Measurements from ENCODE around the gene INCA1. TPM values are rescaled to one million over a fixed set of nuclear protein-coding genes. Genes with fewer than 3 reads are reported as not detected.

Gene INCA1
- total RNA-seq, 1 donor from 2014 or later: 0.34 TPM

DNA sequence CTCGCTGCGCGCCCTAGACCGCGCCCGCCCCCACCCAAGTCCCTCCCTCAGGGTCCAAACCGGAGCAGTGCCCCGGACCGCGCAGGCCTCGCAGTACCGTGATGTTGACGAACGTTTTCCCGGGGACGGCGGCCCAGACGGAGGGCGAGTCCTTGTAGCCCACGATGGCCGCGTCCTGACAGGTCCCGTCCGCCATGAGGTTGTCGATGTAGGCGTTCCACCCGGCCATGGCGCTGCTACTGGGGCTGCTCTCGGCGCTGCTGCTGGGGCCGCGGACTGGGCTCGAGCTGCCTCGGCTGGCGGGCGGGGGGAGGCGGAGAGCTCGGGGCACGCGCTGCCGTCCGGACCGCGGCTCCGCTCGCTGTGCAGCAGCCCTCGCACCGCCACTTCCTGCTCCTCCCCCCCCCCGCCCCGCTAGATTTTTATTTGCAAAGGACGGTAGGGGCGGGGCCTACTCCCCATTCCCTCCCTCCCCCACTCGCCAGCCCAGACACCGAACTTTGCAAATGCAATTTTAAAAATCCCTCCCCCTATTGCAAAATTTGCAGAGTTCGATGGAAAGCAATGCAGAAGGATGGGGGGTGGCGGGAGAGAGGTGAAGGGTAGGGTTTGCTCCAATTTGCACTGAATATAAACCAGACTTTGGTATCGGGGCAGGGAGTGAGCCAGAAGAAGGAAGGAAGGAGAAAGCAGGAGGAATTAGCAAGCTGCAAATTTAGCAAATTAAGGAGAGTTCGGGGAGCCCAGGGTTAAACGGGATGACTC is 49.0 kb downstream of the INCA1 start, which contains the start of gene PFN1:
Gene PFN1 (minus strand): TSS at position 365 of the 765 bp plus-strand sequence. CDS start 136 bp downstream, at position 229.
- Mint-ChIP-seq H3K27me3 (ENCODE audit: insufficient read depth) (peaks cover 2% of the 10 kb centered on the region), H3K36me3 (ENCODE audit: low read depth) (peaks cover 35% of the 10 kb centered on the region)

DNA sequence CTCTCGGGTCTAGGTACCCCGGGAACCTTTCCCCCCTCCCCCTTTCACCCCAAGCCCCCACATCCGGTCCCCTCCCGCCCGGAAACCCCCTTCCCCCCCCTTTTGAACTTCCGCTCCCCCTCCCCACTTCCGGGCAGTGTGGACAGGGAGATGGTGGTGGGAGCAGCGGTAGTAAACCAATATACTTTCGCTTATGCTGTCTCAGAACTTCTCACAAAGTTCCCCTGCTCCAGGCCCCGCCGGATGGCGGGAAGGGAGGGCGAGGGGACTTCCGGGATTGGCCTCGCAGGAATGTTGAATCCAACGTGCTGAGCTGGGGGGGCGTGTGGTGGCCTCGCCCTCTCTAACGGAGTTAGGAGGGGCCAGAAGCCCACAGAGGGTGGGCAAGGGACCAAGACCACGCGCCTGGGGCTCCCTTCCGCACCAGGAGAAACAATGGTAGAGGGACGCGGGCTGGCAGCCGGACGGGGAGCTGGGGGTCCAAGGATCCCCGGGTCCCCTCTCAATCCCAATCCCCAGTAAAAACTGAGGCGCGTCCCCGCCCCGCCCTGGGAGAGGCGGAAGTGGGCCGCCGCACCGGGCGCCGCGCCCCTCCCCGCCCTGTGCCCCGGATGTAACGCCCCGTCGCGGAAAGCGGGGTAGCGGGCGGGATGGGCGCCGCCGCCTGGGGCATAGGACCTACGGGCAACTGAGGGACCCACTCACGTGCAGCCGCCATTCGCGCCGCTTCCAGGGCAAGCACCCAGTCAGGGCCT is 49.7 kb downstream of the INCA1 start:
- peaks cover 42% of the 10 kb centered on the region for H3K36me3 Mint-ChIP-seq (ENCODE audit: low read depth)
- H3K9me3 Mint-ChIP-seq: no peaks in the 10 kb centered on the region
- H3K27ac Mint-ChIP-seq: peak overlapping the region; percentile 94
- H3K4me1 Mint-ChIP-seq (ENCODE audit: low read depth): peaks cover 59% of the 10 kb centered on the region
- peaks cover 2% of the 10 kb centered on the region for H3K27me3 Mint-ChIP-seq (ENCODE audit: insufficient read depth)
- intact Hi-C loops (cut with micrococcal nuclease): loop anchor here (1.0 to 5.0 kb wide), 8 partner anchors 7 to 805 kb away; partner anchors contain the start of genes ARRB2, CYB5D2, INCA1 and KIF1C
- peak; percentile 74 for DNase-seq (ENCODE audit: low spot score)
- peak overlapping the region; percentile 100 for H3K4me3 Mint-ChIP-seq

More for the DNA sequence above, 49.0 kb downstream of the INCA1 start, which contains the start of gene PFN1:
- Mint-ChIP-seq H3K27ac (peak within 1 kb of the TSS; percentile 100), H3K4me1 (ENCODE audit: low read depth) (peaks cover 52% of the 10 kb centered on the region), H3K4me3 (peak within 1 kb of the TSS; percentile 100), H3K9me3 (no peaks in the 10 kb centered on the region)
- peak; percentile 82 for DNase-seq (ENCODE audit: low spot score)
- intact Hi-C loops (cut with micrococcal nuclease): loop anchor here (1.0 to 5.0 kb wide), 8 partner anchors 8 to 806 kb away; partner anchors contain the start of genes ARRB2, CYB5D2, INCA1 and KIF1C

DNA sequence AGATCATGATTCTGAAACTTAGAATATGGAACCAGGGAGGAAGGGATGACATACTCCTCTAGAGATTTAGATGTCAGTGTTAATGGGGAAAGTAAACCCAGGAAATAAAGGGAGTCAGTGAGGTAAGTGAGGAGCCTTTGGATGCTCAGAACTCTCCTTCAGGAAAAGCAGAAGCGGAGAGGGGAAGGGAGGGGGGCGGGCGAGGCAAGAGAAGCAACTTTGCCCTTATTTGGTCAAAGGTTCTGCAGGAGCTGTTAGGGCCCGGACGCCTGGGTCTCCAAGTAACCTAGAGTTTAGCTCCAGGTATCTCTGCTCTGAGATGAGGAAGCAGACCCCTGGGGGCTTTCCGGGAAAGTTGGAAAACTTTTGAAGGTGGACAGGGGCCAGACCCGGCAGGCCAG is 50.3 kb downstream of the INCA1 start:
- peaks cover 65% of the 10 kb centered on the region for H3K4me1 Mint-ChIP-seq (ENCODE audit: low read depth)
- H3K36me3 Mint-ChIP-seq (ENCODE audit: low read depth): peaks cover 48% of the 10 kb centered on the region
- H3K9me3 Mint-ChIP-seq: no peaks in the 10 kb centered on the region
- intact Hi-C loops (cut with micrococcal nuclease): loop anchor here (5.0 kb wide), 2 partner anchors 115 to 470 kb away; partner anchors contain the start of genes MINK1 and NUP88
- H3K4me3 Mint-ChIP-seq: peak overlapping the region; percentile 100
- H3K27me3 Mint-ChIP-seq (ENCODE audit: insufficient read depth): peaks cover 2% of the 10 kb centered on the region
- H3K27ac Mint-ChIP-seq: peak overlapping the region; percentile 94
- DNase-seq (ENCODE audit: low spot score): no peak

DNA sequence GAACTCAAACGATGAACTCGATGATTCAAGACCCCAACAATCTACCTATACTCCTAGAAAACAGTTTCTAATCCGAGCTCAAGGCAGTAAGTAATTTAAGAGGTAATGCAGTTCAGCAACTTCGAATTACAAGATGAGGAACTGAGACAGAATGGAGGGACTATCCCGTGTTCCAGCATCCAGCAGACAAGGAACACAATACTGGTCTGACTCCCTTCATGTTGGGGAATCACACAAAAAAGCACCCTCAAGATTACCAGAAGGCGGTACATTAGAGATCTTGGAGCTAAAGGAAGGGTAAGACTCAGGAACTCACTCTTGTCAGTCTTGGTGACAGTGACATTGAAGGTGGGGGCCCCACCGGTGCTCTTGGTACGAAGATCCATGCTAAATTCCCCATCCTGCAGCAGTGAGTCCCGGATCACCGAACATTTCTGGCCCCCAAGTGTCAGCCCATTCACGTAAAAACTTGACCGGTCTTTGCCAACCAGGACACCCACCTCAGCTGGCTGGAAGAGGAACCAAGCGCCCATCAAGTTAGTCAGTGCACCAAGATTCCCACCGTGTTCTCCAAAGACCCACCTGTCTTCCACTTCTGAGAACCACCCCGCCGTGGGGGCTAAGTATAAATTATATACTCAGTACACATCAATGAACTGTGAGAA is 50.9 kb downstream of the INCA1 start:
- no peaks in the 10 kb centered on the region for H3K9me3 Mint-ChIP-seq
- intact Hi-C loops (cut with micrococcal nuclease): loop anchor here (5.0 kb wide), 2 partner anchors 114 to 471 kb away; partner anchors contain the start of genes MINK1 and NUP88
- H3K36me3 Mint-ChIP-seq (ENCODE audit: low read depth): peaks cover 53% of the 10 kb centered on the region
- peaks cover 2% of the 10 kb centered on the region for H3K27me3 Mint-ChIP-seq (ENCODE audit: insufficient read depth)
- DNase-seq (ENCODE audit: low spot score): no peak
- H3K4me1 Mint-ChIP-seq (ENCODE audit: low read depth): peaks cover 70% of the 10 kb centered on the region
- peak overlapping the region; percentile 100 for H3K4me3 Mint-ChIP-seq
- H3K27ac Mint-ChIP-seq: peak overlapping the region; percentile 94

DNA sequence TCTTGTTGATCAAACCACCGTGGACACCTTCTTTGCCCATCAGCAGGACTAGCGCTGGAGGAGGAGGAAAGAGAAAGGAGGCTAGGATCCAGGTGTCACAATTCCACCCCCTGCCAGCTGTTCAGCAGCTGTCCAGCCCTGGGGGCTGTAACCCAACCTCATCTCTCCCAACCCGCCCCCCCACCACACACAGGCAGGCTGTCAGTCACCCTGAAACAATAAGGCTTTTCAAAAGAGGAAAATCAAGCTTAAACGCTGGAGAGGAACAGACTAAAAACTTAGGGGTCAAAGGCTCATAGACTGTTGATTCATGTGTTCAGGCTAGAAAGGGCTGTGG is 51.4 kb downstream of the INCA1 start:
- H3K9me3 Mint-ChIP-seq: no peaks in the 10 kb centered on the region
- no peak for DNase-seq (ENCODE audit: low spot score)
- intact Hi-C loops (cut with micrococcal nuclease): loop anchor here (5.0 kb wide), 2 partner anchors 114 to 471 kb away; partner anchors contain the start of genes MINK1 and NUP88
- H3K4me3 Mint-ChIP-seq: peak overlapping the region; percentile 100
- peaks cover 56% of the 10 kb centered on the region for H3K36me3 Mint-ChIP-seq (ENCODE audit: low read depth)
- peaks cover 2% of the 10 kb centered on the region for H3K27me3 Mint-ChIP-seq (ENCODE audit: insufficient read depth)
- H3K27ac Mint-ChIP-seq: peak overlapping the region; percentile 94
- H3K4me1 Mint-ChIP-seq (ENCODE audit: low read depth): peaks cover 70% of the 10 kb centered on the region

DNA sequence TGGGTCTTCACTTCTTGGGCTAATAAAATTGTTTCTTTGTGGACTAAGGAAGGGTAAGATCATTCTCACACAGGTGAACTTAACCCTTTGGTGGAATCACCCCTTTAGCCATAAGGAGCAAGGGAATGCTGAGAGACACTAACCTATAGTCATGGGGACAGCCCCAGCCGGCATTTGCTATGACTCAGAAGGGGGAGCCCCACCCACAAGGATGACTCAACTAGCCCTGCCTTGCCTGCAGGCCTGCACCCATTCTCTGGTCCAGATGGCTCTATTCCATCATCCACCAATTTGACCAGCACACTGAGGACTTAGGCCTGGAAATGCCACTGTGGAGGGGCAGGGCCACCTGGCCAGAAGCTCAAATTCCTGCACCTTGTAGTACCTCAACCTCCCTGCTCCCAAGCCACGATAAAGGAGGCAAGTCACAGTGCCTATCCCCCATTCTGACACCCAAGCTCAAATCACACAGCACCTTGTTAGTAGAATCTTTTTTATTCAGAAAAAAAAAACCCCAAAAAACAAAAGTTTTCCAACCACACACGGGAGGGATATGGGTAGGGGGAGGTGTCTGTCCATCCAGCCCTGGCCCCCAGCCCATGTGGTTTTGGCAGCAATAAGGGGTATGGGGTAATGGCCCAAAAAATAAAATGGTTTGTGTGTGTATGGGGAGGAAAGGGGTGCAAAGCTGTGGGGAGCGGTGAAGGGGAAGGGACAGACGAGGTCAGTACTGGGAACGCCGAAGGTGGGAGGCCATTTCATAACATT is 52.0 kb downstream of the INCA1 start:
- peak overlapping the region; percentile 94 for H3K27ac Mint-ChIP-seq
- intact Hi-C loops (cut with micrococcal nuclease): loop anchor here (5.0 kb wide), 2 partner anchors 113 to 472 kb away; partner anchors contain the start of genes MINK1 and NUP88
- H3K27me3 Mint-ChIP-seq (ENCODE audit: insufficient read depth): peaks cover 2% of the 10 kb centered on the region
- no peaks in the 10 kb centered on the region for H3K9me3 Mint-ChIP-seq
- H3K36me3 Mint-ChIP-seq (ENCODE audit: low read depth): peaks cover 58% of the 10 kb centered on the region
- DNase-seq (ENCODE audit: low spot score): peak; percentile 79
- peaks cover 66% of the 10 kb centered on the region for H3K4me1 Mint-ChIP-seq (ENCODE audit: low read depth)
- H3K4me3 Mint-ChIP-seq: peak overlapping the region; percentile 100

DNA sequence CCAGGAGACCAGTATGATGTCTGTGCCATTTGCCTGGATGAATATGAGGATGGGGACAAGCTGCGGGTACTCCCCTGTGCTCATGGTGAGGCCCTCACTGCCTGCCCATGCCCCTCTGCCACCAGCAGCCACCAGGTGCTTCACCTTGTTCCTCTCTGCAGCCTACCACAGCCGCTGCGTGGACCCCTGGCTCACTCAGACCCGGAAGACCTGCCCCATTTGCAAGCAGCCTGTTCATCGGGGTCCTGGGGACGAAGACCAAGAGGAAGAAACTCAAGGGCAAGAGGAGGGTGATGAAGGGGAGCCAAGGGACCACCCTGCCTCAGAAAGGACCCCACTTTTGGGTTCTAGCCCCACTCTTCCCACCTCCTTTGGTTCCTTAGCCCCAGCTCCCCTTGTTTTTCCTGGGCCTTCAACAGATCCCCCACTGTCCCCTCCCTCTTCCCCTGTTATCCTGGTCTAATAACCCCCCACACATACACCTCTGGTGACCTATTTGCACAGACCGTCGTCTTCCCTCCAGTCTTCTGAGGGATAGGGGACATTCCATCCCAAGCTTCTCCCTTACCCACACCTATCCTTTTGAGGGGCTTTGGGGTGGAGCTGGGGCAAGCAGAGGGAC is 52.7 kb downstream of the INCA1 start:
- no peak for DNase-seq (ENCODE audit: low spot score)
- Mint-ChIP-seq H3K4me3 (peak overlapping the region; percentile 100), H3K4me1 (ENCODE audit: low read depth) (peaks cover 63% of the 10 kb centered on the region), H3K9me3 (no peaks in the 10 kb centered on the region), H3K27ac (peak overlapping the region; percentile 94), H3K27me3 (ENCODE audit: insufficient read depth) (peaks cover 2% of the 10 kb centered on the region), H3K36me3 (ENCODE audit: low read depth) (peaks cover 61% of the 10 kb centered on the region)
- intact Hi-C loops (cut with micrococcal nuclease): loop anchor here (5.0 kb wide), 3 partner anchors 112 to 577 kb away; partner anchors contain the start of genes MINK1, NUP88 and UBE2G1

DNA sequence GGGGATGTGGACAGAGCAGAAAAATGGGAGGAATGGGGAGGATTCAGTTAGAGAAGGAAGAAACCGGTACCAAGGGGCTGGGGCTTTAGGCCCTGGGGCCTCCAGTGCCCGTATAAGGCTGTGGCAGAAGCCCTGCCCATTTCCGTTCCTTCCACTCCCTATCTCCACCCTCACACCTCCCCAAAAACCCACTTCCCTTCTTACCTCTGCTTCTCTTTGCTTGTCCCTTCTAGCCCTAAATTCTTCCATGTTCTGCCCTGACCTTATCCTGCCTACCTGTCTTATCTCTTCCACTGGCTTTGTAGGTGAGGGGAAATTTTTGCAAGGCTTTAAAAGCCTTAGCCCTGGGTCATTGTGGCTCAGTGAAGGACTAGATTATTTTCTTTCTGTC is 53.2 kb downstream of the INCA1 start:
- Mint-ChIP-seq H3K27ac (peak overlapping the region; percentile 94), H3K36me3 (ENCODE audit: low read depth) (peaks cover 62% of the 10 kb centered on the region), H3K27me3 (ENCODE audit: insufficient read depth) (peaks cover 2% of the 10 kb centered on the region), H3K9me3 (no peaks in the 10 kb centered on the region), H3K4me3 (peak overlapping the region; percentile 100), H3K4me1 (ENCODE audit: low read depth) (peaks cover 64% of the 10 kb centered on the region)
- intact Hi-C loops (cut with micrococcal nuclease): loop anchor here (5.0 kb wide), 1 partner anchor 577 kb away; the partner anchor contains the start of gene UBE2G1
- DNase-seq (ENCODE audit: low spot score): peak; percentile 66

DNA sequence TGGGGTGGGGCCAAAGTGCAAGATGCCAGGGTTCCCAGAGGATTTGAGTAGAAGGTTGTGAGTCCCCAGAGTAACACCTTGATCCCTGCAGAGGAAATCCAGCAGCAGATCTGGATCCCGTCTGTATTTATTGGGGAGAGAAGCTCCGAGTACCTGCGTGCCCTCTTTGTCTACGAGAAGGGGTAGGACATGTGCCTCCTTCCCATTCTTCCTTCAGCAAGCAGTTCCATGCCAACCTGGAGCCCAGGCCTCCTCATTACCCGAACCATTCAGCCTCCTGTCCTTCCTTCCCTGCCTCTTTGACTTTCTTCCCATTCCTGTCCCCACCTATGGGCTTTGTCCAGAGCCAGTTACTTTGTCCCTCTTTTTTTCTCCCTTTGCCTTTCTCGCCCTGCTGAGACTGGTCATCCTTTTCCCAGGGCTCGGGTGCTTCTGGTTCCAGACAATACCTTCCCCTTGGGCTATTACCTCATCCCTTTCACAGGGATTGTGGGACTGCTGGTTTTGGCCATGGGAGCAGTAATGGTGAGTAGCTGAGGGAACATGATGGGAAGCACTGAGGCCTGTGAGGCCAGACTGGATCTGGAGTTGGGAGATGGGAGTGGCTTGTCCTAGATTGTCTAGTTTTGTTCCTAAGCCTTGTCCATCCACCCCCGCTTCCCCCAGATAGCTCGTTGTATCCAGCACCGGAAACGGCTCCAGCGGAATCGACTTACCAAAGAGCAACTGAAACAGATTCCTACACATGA is 54.4 kb downstream of the INCA1 start:
- no peaks in the 10 kb centered on the region for H3K9me3 Mint-ChIP-seq
- peak overlapping the region; percentile 53 for H3K27ac Mint-ChIP-seq
- no peak for DNase-seq (ENCODE audit: low spot score)
- H3K4me1 Mint-ChIP-seq (ENCODE audit: low read depth): peaks cover 70% of the 10 kb centered on the region
- peaks cover 69% of the 10 kb centered on the region for H3K36me3 Mint-ChIP-seq (ENCODE audit: low read depth)
- peaks cover 2% of the 10 kb centered on the region for H3K27me3 Mint-ChIP-seq (ENCODE audit: insufficient read depth)
- H3K4me3 Mint-ChIP-seq: peak overlapping the region; percentile 100
- intact Hi-C loops (cut with micrococcal nuclease): loop anchor here (5.0 kb wide), 1 partner anchor 576 kb away; the partner anchor contains the start of gene UBE2G1

DNA sequence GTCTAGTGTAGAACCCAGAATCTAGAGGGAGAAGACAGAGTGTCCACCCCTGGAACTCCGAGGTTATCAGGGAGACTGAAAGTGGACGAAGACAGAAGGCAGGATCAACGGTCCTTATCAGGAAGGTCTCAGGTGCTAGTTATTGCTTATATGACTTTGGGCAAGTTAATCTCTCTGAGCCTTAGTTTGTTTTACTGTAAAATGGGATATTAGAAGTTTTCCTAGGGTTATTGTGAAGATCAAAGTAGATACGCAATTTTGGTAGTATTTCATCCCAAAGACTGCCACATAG is 56.1 kb downstream of the INCA1 start:
- Mint-ChIP-seq H3K4me3 (peak overlapping the region; percentile 100), H3K27ac (peak overlapping the region; percentile 94), H3K9me3 (no peaks in the 10 kb centered on the region), H3K27me3 (ENCODE audit: insufficient read depth) (no peaks in the 10 kb centered on the region), H3K36me3 (ENCODE audit: low read depth) (peaks cover 63% of the 10 kb centered on the region), H3K4me1 (ENCODE audit: low read depth) (peaks cover 63% of the 10 kb centered on the region)
- intact Hi-C loops (cut with micrococcal nuclease): loop anchor here (2.0 to 5.0 kb wide), 3 partner anchors 56 to 574 kb away; partner anchors contain the start of genes INCA1, KIF1C, MED11 and UBE2G1
- DNase-seq (ENCODE audit: low spot score): no peak
